ENCODE data around the gene KIAA1217.

The KIAA1217 gene, protein sequence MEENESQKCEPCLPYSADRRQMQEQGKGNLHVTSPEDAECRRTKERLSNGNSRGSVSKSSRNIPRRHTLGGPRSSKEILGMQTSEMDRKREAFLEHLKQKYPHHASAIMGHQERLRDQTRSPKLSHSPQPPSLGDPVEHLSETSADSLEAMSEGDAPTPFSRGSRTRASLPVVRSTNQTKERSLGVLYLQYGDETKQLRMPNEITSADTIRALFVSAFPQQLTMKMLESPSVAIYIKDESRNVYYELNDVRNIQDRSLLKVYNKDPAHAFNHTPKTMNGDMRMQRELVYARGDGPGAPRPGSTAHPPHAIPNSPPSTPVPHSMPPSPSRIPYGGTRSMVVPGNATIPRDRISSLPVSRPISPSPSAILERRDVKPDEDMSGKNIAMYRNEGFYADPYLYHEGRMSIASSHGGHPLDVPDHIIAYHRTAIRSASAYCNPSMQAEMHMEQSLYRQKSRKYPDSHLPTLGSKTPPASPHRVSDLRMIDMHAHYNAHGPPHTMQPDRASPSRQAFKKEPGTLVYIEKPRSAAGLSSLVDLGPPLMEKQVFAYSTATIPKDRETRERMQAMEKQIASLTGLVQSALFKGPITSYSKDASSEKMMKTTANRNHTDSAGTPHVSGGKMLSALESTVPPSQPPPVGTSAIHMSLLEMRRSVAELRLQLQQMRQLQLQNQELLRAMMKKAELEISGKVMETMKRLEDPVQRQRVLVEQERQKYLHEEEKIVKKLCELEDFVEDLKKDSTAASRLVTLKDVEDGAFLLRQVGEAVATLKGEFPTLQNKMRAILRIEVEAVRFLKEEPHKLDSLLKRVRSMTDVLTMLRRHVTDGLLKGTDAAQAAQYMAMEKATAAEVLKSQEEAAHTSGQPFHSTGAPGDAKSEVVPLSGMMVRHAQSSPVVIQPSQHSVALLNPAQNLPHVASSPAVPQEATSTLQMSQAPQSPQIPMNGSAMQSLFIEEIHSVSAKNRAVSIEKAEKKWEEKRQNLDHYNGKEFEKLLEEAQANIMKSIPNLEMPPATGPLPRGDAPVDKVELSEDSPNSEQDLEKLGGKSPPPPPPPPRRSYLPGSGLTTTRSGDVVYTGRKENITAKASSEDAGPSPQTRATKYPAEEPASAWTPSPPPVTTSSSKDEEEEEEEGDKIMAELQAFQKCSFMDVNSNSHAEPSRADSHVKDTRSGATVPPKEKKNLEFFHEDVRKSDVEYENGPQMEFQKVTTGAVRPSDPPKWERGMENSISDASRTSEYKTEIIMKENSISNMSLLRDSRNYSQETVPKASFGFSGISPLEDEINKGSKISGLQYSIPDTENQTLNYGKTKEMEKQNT (N-terminal part only)

DNA sequence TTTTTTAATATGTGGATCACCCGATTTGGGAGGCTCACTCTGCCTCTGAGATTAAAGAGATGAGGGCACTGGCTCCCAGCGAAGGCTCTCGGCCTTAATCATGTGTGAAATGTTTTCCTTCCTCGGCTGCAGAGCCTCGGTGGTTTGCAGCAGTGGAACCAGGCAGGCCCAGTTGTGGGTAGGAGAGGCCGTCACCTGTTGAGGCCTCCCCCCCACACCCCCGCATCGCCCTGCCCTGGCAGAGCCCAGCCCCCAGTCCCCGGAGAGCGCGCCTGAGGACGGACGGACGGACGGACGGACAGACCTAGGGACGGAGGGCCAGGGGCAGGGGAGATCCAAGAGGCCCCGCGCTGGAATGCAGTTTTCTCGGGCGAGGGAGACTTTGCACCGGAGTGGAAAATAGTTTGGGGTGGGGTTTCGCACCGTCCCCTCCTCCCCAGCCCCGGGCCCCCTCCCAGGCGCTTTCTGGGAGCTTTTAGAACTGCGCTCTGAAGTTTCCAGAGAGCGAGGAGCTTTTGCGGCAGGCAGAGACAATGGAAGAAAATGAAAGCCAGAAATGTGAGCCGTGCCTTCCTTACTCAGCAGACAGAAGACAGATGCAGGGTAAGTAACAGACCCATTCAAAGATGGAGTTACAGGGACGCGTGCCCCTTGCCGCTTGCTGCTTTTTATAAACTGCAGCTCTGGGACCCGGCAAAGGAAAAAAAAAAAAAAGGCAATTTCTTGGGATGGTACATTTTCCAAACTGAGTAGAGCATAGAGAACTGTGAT lies at the start of gene KIAA1217:
TSS of gene KIAA1217 (plus strand) at position 478 of the 771 bp plus-strand sequence. CDS start at position 534, 56 bp downstream.
- peak; percentile 19 to 66 for DNase-seq

DNA sequence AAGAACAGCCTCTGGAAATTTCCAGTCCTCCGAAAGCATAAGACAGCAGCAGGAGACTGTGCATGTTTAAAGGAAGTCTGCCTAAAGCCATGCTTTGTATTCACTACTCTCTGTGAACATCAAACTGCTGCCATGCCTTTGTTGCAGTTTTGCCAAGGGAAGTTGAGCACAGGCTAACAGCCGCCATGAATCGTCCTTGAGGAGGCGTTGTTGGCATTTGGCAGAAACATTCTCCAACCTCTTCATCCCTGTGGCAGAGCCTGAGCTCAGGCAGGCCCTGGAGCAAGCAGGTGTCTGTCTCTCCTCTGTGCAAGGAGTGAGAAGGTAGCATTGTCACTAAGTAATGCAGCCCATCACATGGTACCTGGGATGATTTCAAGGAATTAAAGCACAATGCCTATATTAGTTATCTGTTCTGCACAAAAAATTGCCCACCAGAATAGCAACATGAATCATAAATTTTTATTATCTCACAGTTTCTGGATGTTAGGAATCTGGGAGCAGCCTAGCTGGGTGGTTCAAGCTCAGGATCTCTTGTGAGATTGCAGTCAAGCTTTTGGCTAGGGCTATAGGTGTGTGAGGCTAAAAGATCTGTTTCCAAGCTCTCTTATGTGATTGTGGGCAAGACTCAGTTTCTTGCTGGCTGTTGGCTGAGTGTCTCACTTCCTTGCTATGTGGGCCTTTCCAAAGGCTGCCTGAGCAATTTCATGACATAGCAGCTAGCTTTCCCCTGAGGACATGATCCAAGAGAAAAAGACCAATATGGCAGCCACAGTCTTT lies 46.5 kb upstream of the KIAA1217 start:
- DNase-seq: no peak

DNA sequence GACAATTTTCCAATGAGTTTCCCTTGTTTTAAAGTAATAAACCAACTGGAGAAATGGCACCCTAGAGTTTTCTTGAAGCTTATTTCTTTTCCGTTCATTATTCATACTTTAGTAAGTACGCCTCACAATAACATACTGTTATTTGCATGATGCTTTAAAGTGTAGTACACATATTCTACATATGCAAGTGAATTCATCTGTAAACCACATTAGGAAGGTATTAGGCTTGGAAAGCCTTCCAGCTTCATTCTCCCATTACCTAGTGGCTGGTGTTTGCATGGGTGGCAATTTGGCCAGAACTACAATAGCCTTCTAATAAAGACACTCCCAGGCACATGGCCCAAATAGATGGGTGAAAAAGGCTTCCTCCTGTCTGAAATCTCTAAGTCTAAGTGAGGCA lies 45.5 kb upstream of the KIAA1217 start:
- no peak for DNase-seq

DNA sequence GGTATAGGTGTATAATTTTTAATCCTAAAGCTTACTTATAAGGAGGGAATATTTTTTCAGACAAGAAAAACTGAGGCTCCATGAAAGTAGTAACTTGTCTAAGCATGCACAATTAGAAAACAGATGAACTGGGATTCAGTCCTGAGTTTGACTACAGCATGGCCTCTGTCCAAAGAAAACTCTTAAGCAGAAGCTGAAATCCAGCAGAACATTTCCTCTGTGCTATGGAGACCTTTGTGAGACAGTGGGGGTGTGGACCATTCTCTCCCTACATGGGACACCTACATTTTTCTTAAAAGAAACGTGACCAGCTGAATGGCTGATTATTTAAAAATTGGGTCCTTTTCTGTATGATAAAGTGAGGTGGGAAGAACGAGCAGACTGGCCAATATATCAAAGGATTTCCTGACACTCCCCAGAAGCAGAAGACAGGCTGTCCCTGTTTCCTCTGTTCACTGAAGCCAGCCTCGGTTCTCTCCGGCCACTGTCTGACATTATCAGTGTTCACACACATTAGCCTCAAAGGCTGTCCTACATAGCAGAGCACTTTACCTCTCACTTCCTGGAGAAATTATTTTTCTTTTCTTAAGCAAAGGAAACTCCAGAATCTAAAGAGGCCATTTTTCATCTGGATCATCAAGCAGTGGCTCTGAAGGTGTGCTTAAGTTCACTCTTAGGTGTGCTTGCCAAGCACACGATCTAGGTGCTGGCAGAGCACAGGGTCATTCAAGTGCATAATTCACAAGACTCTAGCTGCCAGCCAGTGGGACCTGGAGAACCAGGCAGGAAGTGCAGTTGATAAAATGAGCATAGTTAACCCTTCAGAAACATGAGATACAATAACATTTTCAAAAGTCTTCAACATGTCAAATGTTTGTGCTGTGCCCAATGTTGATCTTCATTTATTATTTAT lies 40.4 kb upstream of the KIAA1217 start:
- no peak for DNase-seq

DNA sequence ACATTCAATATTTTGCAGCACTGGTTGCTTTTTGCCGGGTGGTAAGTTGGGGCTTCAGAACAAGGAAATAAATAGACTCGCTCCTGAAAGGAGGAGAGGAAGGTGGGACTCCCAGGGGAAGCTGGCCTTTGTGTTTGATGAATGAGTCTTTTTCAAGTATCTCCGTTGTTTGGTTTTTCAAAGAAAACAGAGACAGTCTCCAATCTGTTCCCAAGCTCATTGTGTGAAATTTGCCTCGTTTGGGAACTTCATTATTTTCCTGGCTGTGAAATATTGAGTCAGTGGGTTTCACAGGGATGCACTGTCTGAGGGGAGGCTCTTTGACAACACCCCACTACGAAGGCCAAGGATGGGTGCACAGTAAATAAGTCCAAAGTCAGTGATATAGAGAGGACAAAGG lies 38.7 kb upstream of the KIAA1217 start:
- DNase-seq: no peak

DNA sequence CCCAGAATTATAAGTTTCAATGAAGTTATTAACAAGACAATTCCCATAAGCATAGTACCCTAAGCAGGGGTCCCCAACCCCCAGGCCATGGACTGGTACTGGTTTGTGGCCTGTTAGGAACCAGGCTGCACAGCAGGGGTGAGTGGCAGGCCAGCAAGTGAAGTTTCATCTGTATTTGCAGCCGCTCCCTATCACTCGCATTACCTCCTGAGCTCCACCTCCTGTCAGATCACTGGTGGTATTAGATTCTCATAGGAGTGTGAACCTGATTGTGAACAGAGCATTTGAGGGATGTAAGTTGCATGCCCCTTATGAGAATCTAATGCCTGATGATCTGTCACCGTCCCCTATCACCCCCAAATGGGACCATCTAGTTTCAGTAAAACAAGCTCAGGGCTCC lies 36.0 kb upstream of the KIAA1217 start:
- DNase-seq: no peak

DNA sequence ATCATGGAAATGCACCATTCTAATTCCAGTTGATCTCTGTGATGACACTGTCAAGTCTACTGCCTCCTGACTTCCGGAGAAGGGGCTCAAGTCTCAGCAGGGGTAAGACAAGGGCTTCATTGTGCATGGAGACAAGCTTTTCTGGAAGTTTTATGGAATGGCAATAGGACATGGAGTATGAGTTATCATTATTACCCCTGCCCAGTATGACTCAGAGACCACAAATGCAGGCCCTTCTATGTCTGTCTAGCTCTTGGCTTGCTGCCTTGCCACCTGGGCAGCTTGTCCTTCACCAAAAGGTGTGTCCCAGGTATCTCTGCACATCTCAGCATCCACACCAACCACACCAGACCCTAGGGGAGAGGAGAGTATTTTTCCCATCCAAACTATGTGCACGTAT lies 34.9 kb upstream of the KIAA1217 start:
- DNase-seq: no peak

DNA sequence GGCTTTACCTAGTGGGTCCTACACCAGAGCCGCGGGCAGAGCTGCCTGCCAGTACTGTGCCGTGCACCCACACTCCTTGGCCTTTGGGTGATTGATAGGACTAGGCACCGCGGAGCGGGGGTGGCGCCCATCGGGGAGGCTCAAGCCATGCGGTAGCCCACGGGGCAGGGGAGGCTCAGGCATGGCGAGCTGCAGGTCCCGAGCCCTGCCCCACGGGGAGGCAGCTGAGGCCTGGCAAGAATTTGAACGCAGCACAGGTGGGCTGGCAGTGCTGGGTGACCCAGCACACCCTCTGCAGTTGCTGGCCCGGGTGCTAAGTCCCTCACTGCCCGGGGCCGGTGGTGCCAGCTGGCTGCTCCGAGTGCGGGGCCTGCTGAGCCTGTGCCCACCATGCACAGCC lies 32.3 kb upstream of the KIAA1217 start:
- no peak for DNase-seq

DNA sequence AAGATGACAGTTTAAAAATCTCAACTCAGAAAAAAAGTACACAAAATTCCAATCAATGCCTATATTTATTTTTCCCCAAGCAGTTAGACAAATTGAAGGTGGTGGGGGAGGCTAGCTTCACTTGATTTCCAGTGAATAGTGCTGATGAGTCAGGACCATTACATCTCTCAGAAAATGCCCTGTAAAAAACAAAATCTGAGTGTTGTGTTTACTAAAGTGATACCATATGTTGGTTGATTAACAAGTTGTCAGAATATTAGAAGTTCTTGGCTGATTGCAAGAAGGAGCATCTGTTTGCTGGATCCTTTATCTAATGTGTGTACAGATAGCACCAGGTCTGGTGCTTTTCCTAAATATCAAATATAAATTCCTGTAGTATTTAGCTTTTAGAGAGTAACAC lies 31.3 kb upstream of the KIAA1217 start:
- DNase-seq: no peak

DNA sequence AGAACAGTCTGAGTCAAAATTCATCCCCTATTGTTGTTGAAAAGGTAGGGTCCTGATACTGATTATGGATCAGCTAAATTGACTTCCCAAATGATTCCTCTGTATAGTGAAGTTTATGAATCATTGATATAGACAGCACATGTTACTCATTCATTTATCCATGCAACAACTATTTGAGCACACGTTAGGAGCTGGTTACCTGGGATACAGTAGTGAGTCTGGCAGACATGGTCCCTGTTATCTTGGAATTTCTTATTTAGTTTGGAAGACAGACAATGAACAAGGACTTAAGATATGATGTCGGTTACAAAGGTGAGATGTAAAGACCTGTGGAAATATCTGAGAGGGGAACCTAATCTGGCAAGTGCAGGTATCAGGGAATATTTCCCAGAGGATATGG lies 28.0 kb upstream of the KIAA1217 start:
- no peak for DNase-seq

DNA sequence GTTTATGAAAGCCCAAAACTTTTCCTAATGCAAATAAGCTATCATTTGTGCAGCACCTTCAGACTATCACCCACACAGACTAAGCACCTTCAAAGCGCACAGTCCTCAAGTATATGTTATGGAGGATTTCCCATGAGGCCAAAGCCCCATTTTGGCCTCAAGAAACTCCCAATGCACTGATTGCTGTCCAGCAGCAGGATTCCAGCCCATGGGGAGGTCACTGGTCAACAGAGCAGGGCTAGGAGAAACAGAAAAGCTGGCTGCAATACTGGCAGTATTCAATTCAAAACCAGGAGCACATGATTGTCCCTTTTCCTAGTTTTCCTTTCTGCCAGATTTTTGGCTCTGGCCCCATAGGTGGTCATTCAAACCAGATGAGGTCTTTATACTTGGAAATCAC lies 24.5 kb upstream of the KIAA1217 start:
- no peak for DNase-seq

DNA sequence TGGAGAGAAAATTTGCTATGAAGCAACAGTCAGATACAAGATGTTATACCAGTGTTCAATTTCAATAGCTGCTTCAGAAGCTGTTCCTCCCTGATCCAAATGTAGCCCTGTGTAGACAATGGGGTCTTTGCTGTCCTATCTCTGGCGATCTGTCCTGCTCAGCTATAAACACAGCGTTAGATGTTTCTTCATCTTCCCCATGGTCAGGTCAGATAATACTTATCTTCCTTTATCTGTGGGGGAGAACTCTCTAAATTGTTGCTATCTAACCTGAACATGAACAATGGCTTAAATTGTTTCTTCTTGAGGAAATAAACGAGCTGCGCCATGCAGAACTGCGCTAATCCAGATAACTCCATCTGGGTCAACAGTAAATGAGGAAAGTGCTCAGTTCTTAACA lies 15.6 kb upstream of the KIAA1217 start:
- DNase-seq: no peak

DNA sequence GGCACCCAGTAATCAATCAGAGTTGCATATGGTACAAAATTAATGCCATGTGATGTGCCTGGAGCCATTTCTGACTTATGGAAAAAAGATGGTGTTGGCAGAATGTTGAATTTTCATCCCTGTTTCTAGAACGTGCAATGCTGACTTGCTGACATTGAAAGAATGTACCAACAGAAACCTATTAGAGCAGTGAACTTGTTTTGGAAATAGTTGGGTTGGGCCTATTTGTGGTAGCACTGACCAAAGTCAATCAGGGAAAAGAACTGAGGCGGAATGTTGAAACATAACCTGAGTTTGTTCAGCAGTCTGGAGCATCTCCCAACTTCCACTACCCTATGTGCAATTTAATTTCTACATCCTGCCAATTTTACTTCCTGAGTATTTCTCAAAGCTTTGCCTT lies 11.7 kb upstream of the KIAA1217 start:
- DNase-seq: no peak

DNA sequence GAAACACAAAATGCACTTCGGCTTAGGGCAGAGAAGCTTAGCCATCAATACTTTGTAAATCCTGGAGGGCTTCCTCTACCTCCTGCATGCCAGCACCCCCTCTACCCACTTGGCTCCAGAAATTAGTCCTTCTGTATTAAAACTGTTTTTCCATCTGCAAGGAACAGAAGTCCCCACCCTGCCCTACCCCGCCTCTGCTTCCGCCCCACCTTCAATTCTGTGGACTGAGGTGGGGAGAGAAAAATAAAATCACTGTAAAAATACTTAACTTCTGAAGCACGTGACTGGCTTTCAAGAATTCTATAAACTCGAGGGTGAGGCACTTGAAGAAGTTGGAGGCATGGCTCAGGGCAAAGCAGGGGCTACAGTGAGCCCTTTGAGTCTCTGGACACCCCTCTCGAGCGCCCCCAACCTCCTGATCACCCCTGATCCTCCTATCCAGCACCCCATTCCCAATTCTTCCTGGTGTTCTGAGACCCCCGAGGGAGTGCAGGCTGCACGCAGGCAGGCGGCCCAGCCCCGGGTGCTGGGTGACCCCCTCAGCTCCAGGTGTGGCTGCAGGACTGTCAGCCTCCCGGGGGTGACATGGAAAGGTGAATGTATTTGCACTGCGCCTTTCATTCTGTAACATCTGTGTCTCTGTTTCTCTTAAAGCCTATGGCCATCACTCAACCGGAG lies 7.3 kb upstream of the KIAA1217 start:
- no peak for DNase-seq

DNA sequence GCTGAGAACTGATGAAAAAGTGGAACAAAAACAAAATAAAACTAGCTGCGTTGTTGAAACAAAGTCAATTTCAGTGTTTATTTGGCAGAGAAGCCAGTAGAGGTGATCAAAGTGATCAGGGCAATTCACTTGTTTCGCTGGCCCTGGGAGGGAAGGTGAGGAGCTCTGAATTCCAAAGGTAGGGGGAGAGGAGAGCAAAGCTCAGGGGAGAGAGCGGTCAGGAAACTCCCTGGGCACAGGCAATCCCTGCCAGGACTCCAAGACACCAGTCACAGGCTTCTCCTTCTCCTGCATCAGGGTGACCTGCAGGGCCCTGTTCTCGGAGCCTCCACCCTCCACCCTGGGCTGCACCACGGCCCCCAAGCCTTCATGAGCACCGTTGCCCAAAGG lies 6.8 kb upstream of the KIAA1217 start:
- no peak for DNase-seq

DNA sequence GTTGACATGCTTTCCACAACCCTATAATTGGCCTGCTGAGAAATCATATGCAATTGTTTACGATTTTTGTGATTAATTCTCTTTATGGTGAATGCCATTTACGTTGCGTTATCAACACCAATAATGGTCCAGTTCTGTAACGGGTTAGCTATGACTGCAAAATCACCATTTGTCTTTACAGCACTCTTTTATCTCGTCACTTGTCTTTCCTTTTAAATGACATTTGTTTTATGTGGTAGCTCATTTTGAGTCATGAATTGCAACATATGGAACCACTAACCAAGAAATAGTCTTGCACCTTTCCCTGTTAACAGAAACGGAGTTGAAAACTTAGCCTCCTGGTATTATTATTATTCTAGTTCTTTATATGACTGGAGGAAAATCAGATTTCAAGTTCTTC lies 3.1 kb upstream of the KIAA1217 start:
- DNase-seq: no peak

DNA sequence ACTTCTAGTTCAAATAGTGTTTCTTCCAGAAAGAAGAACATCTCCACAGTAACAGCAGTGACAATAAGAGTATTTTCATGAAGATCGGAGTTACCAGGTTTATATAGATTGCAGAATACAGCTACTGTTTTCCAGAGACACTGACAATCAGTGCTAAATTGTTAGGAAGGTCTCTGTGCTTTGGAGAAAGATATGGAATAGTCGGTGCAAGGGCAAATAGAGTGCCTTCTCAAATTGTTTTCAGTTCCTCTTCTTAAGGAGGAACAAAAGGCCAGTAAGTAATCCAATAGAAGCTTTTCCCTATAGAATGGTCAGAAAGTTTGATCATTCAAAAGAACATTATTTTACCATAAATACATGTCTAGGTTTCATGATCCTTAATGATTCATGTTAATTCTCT lies 2.6 kb upstream of the KIAA1217 start:
- no peak for DNase-seq

DNA sequence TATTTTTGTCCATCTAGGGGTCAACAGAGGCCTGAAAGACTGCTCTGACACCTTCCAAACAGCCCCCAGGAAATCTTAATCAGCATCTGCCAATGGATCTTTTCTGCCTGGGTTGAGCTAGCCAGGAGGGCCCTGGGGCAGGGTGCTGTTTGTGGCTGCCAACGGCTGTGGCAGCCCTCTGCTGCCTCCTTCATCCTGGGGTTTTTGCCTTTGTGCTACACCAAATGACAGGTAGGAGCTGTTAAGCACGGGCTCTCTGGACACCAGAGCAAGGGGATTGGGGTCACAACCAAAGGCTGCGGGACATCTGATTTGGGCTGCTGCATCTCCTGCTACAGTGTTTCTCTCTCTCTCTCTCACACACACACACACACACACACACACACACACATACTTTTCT lies 2.0 kb upstream of the KIAA1217 start:
- DNase-seq: peak in 1 of 2 experiments; percentile 19

DNA sequence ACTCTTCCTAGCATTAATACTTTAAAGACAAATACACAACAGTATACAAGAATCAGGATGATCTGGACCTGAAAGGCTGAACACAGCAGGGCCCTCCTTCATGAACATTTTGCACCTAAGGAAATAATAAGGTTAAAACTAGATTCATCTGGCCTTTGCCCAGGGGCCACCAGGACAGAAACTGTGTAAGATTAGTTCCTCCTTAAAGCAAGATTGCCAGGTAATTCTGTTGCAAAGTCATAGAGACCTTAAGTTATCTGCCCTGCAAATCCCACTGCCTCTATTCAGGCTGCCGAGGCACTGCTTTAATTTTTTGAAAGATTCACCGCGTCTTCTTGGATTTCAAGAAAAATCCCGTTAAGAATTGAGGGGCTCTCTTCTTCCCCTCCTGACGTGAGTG lies 1.6 kb upstream of the KIAA1217 start:
- no peak for DNase-seq

All from NCI-H526 (cell line).